Measurements from ENCODE around the gene AQP1. TPM values are rescaled to one million over a fixed set of nuclear protein-coding genes. Genes with fewer than 3 reads are reported as not detected.
A peak's percentile ranks its signal among the peaks of the same experiment; 100 is the strongest.

AQP1 gene
- polyA plus RNA-seq, 3 donors = 183 to 258 (median 218) TPM

DNA sequence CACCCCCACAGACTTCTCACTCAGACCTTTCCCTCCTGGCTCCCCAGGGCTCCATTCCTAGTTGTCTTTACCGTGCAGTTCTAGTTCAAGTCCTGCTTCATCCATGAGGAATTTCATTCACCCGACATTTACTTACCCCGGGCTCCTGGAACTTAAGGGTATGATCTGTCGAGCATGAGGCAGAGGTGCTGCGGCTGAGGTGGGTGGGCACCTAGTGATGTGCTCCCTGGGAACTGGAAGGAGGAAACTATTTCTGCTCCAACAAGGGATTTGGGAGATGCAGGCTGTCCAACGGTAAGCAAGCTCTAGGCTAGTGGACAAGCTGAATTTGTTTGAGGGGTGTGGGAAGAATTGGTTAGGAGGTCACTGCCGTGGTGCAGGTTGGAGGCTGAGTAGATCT, 30.2 kb upstream of the AQP1 start:
- no peak for DNase-seq (ENCODE audit: low read depth in 3 of 3, low spot score in 2 of 3)

DNA sequence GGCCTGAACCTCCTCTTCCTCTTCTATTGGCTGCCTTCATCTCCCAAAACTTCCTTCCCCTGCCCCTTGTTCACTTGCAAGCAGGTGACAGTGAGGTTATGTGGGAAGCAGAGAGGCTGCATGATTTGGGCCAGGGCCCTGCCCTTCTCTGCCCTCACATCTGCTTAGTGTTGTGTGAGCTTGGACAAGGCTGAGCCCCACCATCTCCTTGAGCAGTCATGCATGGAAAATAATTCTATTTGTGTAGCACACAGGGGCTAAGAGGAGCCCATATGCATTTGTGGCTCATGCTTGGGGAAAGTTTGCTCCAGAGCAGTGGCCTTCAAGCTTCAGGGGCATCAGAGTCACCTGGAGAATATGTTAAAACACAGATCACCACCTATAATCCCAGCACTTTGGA, 26.8 kb upstream of the AQP1 start:
- no peak for DNase-seq (ENCODE audit: low read depth in 3 of 3, low spot score in 2 of 3)

DNA sequence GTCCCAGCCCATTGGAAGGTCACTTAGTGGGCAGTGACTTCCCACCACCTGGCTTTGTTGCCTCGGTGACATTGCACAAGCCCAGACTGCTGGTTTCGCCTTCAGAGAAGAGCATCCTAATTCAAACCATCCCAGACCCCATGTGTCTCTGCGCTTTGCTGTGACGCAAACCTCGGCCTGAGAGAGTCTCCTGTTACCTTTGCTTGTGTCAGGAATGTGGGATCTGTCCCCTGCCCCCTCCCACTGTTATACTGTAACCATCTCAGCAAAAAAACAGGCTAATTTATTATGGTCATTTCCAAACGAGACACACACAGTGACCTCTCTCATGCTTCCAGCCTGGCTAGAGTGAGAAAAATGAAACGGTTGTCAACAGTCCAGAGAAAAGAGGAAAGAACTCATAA, 25.0 kb upstream of the AQP1 start:
- DNase-seq (ENCODE audit: low read depth in 3 of 3, low spot score in 2 of 3) = no peak

DNA sequence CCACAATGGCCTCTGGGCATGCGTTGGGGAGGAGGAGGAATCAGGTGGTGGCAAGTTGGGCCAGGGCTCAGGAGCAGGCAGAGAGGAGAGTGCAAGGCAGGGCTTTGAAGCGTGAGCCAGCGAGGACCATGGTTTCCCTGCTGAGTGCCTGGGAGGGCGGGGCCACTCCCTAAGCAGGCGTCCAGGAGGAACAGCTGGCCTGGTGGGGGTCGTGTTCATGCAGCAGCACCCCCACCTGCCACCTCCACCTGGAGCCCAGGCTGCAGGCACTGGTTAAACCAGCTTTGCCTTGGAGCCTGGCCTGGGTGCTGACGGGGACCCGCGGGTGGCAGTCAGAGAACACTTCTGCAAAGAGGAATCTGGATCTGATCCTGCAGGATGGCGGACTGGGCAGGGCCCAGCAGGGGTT, 24.2 kb upstream of the AQP1 start:
- no peak for DNase-seq (ENCODE audit: low read depth in 3 of 3, low spot score in 2 of 3)

DNA sequence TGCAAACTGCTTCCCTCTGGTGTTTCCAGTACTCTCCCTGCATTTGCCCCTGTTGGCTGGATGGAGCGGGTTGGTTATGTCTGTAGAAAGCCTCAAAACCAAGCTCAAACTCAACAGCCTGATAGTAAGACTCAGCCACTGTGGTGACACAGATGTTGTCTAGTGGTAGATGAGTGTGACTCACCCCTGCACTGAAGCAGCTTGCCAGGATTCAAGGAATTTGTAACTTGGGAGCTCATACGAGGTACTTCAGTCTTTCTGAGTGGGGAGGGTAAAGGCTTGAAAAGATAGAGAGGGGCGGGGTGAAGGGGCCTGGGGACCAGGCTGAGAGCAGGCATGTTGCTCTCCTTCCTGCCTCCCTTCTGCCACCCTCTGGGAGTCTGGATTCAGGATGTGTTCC, 22.9 kb upstream of the AQP1 start:
- no peak for DNase-seq (ENCODE audit: low read depth in 3 of 3, low spot score in 2 of 3)

DNA sequence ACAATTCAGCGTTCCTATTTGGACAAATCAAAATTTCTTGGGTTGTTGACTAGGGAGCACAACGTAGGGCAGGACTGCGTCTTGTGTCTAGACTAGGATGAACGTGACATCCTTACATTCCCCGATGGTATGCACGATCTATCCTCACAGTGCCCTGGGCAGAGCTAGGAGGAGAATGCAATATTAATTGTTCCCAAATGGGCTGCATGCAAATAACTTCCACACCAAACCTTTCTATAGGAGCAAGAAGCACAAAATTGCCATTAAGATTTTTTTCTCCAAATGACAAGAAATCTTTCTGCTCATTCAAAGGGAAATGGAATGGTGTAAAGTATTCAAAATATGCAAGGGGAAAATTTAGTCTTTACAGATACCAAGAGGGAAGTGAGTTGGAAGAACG, 21.4 kb upstream of the AQP1 start:
- DNase-seq (ENCODE audit: low read depth in 3 of 3, low spot score in 2 of 3) = no peak

DNA sequence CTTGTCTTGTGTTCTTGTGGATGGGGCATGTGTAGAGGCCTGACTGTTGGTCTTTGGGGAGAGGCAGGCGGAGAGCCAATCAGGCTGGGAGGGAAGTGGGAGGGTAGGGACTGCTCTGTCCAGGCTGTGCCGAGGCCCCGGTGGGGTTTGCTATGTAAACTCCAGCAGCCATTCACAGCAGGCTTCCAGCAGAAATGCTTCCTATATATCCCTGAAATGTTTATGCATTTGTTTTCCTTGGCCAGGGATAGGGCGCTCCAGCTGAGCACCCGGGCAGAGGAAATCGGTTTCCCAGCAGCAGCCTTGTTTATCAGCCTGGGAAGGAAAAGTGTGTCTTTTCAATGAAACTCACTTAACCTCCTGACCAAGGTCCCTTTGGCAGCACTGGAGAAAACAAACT, 18.3 kb upstream of the AQP1 start:
- peak; percentile 68 to 80 (median 70) for DNase-seq (ENCODE audit: low read depth in 3 of 3, low spot score in 2 of 3)

DNA sequence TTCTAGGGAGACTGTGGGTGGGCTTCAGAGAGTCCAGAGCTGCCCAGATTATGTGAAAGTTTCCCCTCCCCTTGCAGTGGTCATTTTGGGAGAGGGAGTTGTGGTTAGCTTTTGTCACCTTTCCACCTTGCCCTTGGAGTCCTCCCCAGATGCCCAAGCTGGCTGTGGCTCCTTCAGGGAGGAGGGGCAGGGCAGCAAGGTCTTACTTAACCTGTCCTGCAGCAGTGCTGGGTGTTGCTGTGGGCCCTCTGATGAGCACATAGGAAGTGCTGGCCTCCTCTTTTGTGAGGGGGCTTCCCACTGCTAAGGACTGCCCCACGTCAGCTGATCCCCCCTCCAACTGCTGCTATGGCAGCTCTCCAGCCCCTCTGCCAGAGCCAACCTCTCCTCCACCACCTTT, 17.6 kb upstream of the AQP1 start:
- no peak for DNase-seq (ENCODE audit: low read depth in 3 of 3, low spot score in 2 of 3)

DNA sequence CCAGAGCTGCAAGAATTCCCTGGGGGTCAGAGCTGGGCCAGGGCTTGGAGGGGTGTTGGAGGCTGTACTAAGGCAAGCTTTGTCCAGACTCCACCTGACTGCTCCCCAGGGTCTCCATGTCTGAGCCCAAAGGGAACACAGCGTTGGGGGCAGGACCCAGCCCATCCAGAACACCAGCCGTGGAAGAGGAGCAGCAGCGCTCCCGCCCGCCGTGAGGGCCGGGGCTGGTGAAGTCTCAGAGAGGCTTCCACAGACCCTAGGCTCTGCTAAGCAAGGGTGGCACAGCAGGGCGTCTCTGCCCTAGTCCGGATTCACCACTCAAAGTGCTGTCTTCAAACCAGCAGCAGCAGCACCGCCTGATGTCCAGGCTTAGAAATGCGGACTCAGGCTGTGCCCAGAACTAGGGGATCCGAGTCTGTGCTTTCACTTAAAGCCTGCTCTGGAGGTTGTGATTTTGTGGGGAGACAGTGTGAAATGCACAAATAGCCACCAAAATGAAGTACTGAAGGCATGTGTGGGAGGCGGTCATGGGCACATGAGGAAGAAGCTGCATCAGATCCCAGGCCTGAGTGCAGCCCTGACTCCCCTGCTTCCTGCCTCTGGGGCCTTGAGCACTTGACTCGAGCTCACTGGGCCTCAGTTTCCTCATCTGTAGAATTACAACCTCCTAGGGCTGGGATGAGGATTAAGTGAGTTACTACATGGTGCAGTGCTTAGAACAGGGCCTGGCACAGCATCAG, 16.6 kb upstream of the AQP1 start:
- DNase-seq (ENCODE audit: low read depth in 3 of 3, low spot score in 2 of 3) = no peak

DNA sequence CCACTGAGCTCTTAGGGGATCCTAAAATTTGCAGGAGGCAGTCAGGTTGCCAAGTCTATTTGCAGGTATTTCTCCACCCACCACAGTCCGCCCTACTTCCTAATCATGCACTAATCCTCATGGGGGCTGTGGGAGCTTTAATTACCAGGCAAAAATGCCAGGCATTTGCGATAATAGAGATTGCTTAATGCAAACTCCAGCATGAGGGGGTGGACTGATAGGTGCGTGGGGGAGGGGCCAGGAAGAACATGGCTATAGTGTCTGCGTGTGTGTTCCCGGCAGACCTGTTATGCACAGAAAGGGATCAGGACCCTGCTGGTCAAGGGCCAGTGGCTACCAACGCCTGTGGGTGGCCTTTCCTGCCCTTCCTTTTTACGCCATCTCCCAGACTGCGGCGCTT, 15.6 kb upstream of the AQP1 start:
- DNase-seq (ENCODE audit: low read depth in 3 of 3, low spot score in 2 of 3) = no peak

DNA sequence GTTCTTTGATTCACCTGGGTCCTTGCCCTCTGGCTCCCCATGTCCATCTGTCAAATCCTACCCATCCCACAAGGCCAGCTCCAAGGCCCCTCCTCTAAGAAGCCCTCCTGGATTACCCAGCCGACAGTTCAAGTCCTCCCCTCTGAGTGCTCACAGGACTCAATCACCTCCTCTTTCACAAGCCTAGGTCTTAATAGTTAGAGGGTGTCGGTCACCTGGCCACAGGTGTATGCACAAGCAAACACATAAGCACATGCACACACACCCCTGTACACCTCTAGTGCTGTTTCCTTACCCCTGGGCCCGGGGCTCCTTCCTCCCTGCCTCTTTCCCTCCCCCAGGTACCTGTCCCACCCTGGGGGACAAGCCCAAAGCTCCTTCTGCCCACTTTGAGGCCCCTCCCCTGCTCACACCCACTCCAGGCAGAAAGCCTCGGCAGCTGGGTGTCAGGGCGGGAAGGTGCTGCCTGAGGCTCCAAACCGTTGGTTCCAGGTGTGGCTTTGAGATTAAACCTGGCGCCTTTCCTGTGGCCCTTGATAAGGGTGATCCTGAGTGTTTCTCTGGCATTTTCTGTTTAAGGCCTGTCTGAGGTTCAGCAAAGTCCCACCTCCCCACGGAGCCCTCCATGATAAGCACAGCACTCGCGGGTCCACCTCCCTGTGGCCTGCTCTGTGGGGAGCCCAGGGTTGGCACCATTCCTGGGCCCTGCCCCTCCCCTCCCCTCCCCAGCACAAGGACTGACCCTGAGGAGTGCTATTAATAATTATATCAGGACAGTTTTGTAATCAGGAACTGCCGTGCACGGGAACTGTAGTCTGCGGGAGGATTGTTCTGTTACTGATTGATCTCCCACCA, 14.6 kb upstream of the AQP1 start:
- DNase-seq (ENCODE audit: low read depth in 3 of 3, low spot score in 2 of 3) = no peak

DNA sequence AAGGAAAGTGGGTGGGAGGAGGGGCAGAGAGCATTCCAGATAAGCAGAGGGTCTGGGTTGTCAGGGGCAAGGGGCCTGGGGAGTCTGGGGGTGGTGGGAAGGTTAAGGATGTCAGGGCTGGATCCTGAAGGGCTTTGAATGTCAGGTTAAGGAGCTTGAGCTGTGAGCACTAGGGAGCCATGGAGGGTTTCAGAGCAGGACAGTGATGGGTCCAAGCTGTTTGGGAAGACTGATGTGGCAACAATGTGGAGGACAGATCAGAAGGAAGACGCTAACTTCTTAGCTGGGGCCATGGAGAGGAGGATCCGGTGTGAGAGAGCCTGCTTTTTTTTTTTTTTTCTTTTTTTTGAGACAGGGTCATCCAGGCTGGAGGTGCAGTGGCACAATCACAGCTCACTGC, 13.9 kb upstream of the AQP1 start:
- DNase-seq (ENCODE audit: low read depth in 3 of 3, low spot score in 2 of 3) = no peak

DNA sequence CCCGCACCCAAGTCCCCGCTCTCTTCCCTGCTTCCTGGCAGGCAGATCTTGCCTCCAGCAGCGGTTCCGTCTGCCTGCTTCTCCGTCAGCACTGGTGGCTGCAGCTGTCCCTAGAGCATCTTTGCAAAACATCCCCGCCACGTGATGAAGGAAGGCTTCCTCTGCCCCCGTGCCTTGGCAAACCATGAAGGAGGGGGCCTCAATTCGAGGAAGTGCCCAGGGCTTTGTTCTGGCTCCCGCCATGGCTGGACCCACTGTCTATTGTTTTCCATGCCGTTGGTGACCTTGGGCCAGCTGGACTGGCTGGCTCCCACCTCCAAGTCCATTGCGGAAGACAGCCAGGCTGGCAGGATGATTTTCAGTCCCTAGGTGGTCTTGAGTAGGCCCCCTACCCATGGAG, 13.2 kb upstream of the AQP1 start:
- no peak for DNase-seq (ENCODE audit: low read depth in 3 of 3, low spot score in 2 of 3)

DNA sequence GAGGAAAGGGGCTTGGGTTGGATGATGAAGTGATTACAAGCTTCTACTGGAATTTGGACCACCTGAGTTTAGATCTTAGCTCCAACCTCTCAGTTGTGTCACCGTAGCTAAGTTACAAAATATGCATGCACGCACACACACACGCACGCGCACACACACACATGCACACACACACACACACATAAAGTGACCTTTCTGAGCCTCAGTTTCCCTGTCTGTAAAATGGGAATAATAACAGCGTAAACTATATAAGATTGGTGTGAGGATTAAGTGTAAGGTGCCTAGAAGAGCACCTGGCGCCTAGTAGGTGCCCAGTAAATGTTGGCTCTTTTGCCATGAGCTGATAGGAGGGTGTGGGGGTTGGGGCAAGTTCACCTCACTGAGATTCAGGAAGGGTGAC, 12.6 kb upstream of the AQP1 start:
- no peak for DNase-seq (ENCODE audit: low read depth in 3 of 3, low spot score in 2 of 3)

DNA sequence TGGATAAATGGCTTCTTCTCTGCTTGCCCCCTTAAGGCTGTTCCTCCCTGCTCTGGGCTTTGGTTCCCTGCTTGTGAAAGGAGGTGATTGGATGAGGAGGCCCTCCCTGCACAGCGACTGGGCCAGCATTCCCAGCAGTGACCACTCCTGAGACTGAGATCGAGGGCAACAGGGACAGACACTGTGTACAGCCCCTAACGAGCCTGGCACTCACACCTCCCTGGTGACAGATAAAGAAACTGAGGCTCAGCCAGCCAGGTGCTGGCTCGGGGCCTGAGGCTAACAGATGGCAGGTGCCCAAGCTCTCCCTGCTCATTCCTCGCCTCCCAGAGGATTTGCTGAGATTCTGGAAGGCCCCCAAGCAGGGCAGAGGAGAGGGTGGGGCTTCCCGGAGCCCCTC, 12.0 kb upstream of the AQP1 start:
- no peak for DNase-seq (ENCODE audit: low read depth in 3 of 3, low spot score in 2 of 3)

DNA sequence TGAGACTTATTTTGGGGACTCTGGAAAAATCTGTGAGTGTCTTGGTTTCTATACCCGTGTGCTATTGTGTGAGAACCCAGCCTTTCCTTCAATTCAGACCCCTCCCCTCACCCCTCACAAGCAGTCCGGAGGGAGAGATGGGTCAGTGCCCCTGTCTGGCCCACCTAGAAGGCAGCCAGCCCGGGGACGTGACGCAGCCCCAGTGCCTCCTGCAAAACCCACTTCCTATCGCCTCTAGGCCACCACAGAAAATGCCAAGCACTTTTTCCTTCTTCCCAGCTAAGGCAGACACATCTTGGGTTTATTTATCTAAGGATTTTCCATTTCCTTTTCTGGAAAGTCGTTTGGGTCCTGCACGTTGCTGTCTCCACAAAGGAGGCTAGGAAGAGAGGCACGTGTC, 11.6 kb upstream of the AQP1 start:
- no peak for DNase-seq (ENCODE audit: low read depth in 3 of 3, low spot score in 2 of 3)

DNA sequence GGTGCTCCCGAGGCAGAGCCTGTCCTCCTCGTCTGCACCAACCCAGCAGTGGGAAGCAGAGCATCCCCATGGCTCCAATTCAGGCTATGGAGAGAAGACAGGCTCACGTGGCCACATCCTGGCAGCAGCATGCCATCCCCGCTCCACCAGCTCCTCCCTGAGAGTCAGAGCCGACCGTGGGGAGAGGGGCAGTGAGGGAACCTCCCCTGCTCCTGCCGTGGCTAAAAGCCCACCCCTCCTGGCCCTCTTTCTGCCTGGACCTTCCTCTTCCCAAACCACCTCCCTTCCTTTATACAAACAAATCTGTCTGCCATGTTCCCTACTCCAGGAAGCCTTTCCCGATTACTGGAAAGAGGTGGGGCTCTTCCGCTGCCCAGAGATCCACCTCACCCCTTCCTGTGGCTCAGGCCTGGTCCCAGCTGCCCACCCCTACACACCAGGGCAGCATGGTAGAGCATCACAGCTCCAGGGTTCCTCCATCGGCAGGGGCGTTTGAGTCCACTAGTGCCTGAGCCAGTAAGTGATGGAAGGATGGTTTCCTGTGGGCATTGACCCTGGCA, 10.8 kb upstream of the AQP1 start:
- no peak for DNase-seq (ENCODE audit: low read depth in 3 of 3, low spot score in 2 of 3)

DNA sequence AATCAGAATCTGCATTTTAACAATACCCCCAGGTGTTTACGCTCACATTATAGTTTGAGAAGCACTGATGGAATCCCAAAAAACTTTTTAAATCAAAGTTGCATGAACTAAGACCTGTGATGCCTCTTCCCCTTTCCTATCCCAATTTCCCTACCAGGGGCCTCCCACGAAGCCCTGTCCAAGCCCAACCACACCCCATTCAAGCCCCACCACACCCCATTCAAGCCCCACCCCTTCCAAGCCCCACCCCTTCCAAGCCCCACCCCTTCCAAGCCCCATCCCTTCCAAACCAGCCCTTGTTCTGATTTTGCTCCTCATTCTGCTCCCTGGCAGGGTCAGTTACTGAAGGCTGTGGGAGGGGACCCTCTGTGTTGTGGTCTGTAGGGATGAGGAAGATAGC, 9.8 kb upstream of the AQP1 start:
- no peak for DNase-seq (ENCODE audit: low read depth in 3 of 3, low spot score in 2 of 3)

DNA sequence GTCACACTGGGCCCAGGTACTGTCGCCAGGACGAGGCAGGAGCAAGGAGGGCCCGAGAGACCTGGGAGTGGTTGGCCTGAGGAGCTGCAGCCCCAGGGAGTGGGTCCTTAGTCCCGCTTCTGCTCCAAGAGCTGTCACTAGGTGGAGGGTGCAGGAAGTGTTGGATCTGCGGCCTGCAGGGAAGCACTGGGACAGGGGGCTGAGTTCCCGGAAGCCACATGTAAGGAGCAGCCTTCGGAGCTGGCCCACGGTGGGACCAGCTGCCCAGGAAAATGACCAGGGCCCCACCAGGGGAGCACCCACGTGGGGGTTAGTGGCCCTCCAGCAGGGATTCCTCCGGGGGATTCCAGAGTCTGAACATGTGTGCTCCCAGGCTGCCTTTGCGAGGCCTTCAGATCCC, 9.2 kb upstream of the AQP1 start:
- no peak for DNase-seq (ENCODE audit: low read depth in 3 of 3, low spot score in 2 of 3)

DNA sequence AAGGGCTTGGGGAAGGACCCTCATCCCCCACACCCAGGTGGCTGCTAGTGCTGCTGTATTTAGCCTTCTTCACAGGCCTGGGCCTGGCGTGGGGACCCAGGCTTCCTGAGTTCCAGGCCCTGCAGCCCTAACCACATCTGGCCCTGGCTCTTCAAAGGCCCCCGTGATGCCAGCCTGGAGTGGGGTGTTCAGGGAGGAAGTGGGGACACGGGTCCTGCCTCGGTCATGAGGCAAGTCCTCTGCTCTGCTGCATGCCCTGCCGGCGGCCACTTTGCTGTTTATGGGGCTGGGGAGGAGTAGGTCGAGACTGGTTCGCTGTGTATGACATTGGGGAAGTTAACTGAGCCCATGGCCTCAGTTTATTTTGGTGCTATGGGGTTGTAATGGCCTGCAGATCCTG, 8.5 kb upstream of the AQP1 start:
- no peak for DNase-seq (ENCODE audit: low read depth in 3 of 3, low spot score in 2 of 3)

DNA sequence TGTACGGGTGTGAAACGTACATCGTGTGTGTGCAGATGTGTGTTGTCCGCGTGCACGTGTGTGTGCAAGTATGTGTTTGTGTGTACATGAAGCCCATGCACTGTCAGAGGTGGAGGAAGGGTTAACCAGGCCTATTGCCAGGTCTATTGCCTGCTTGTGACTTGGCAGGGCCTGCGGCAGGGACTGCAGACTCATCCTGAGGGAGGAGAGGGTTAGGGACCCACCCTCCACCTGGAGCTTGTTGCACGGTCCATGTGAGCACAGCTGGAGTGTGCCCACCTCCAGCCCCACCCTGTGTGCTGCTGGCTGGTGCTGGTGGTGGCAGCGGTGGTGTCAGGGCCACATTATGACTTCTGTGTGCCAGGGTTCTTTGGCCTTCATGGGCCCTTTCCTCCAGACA, 7.1 kb upstream of the AQP1 start:
- no peak for DNase-seq (ENCODE audit: low read depth in 3 of 3, low spot score in 2 of 3)

All from right renal cortex interstitium (tissue), 3 donors.